Muscle of leg (tissue), 11 donors: ENCODE results near the gene OSBPL6. TPM values are rescaled to one million over a fixed set of nuclear protein-coding genes. Genes with fewer than 3 reads are reported as not detected.
A peak's percentile ranks its signal among the peaks of the same experiment; 100 is the strongest.

Source experiments
- DNase-seq: peaks from one replicate; pipeline ENCODE4 v3.0.0; 2013
- H3K27ac ChIP-seq: one replicate; pipeline ENCODE4 v1.5.1; 2013; ENCODE audit warnings: mild to moderate bottlenecking, low read length, control low read depth
- H3K27me3 ChIP-seq: one replicate; pipeline ENCODE4 v1.6.1; 2013; ENCODE audit warnings: low read length; ENCODE audit not compliant: control insufficient read depth, insufficient read depth
- H3K36me3 ChIP-seq: one replicate; pipeline ENCODE4 v1.6.1; 2013; ENCODE audit warnings: low read length; ENCODE audit not compliant: control insufficient read depth, insufficient read depth
- H3K4me1 ChIP-seq: one replicate; pipeline ENCODE4 v1.6.1; 2013; ENCODE audit warnings: low read length; ENCODE audit not compliant: control insufficient read depth, insufficient read depth
- H3K4me3 ChIP-seq: one replicate; pipeline ENCODE4 v1.5.1; 2013; ENCODE audit warnings: low read length, control low read depth
- H3K9me3 ChIP-seq: replicated peaks from 2 replicates; pipeline ENCODE4 v1.6.1; 2013; ENCODE audit warnings: low read depth, low read length; ENCODE audit not compliant: control insufficient read depth
- WGBS: methylation state at CpG from one replicate; pipeline ENCODE4 v1.1.5; 2013; ENCODE audit warnings: missing lambda C conversion rate; ENCODE audit not compliant: insufficient coverage; 5-methylcytosine and 5-hydroxymethylcytosine counted together
- polyA plus RNA-seq, 8 donors: library from polyadenylated mRNA; unstranded; fragments of 120-200 nt; gene quantifications; one replicate each; pipeline versions ENCODE4 v1.2.1 to v1.2.3, GENCODE V29; 2013; ENCODE audit warnings: inconsistent platforms in 1 of 8, low replicate concordance in 1 of 8; ENCODE audit not compliant: insufficient read length in 8 of 8, insufficient read depth in 1 of 8
- total RNA-seq: library from RNA; stranded (reverse); fragments of 120-200 nt; gene quantifications from one replicate; pipeline ENCODE4 v1.2.4, GENCODE V29; 2013

The OSBPL6 gene
- total and polyA plus RNA-seq, 9 donors: 3.3 to 9.5 (median 5.4) TPM

DNA sequence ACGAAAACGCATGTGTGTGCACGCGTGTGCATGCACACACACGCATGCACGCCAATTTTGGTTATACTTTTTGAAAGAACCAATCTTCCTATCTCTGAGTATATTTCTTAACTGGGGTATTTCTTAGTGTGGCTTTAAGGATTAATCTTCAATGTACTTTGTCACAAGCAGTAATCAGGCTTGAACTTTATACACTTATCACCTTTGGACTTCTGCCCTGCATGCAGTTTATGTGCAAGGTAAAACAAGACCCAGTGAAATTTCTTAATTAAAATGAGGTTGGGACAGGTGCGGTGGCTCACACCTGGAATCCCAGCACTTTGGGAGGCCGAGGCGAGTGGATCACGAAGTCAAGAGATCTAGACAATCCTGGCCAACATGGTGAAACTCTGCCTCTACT lies 85.3 kb downstream of the OSBPL6 start:
- H3K36me3 ChIP-seq: no peaks in the 10 kb centered on the region
- DNase-seq: no peak
- peaks cover 4% of the 10 kb centered on the region for H3K4me1 ChIP-seq
- no peaks in the 10 kb centered on the region for H3K27me3 ChIP-seq
- H3K9me3 ChIP-seq: no peaks in the 10 kb centered on the region
- H3K27ac ChIP-seq: no peak overlapping the region
- 95% methylated on average over 3 of the region's 10 CpGs for WGBS
- no peak overlapping the region for H3K4me3 ChIP-seq

DNA sequence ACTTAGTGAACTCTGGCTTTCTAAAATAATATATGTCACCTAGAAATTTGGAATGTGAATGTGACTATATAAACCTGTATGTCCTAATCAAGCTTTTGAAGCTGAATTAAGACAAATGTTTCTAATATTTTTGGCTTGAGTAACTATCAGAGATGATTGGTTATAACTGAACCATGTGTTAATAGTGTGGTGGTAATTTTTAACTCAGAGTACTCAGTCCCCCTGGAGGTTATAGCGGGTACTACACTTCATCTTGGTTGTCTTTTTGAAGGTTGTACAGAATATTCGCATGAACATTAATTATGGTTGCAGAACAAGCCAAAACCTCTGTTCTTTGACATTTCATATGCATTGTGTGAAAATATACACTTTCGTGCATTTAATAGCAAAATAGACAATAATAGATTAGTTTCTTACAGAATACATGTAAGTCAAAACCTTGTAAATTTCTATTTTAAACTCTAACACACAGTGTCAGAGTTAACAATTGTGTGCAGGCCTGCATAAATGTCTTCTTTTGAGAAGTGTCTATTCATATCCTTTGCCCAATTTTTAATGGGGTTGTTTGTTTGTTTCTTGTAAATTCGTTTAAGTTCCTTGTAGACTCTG lies 86.0 kb downstream of the OSBPL6 start:
- no peaks in the 10 kb centered on the region for H3K9me3 ChIP-seq
- no peak overlapping the region for H3K4me3 ChIP-seq
- peaks cover 4% of the 10 kb centered on the region for H3K4me1 ChIP-seq
- no peak overlapping the region for H3K27ac ChIP-seq
- H3K36me3 ChIP-seq: no peaks in the 10 kb centered on the region
- WGBS: no CpG with 5 or more reads among the region's 4 CpGs
- H3K27me3 ChIP-seq: no peaks in the 10 kb centered on the region
- DNase-seq: peak; percentile 50

DNA sequence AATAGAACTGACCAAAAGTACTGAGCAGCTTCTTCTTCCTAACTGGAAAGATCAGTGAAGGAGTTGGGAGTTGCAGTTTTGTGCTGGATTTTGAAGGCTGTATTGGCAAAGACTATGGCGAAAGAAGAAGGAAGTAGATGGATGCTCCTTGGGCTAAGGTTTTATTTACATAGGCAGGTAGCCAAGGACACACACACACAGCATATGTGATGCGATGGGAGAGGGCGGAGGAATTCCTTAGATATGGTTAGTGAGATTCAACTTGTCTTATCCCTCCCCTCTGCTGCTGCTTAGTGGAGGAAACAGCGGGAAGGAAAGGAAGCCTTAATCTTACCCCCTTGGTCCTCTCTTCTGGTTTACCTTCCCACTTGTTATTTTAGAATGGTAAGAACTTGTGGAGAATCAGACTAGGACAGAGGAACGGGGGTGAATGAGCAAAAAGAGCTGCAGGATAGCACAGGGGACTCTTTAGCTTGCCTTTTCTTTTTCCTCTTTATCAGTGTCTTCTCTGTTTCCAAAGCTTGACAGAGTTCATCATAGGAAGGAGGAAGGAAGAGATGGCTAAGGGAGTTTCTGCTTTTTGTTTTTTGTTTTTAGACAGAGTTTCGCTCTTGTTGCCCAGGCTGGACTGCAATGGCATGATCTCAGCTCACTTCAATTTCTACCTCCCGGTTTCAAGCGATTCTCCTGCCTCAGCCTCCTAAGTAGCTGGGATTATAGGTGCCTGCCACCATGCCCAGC lies 87.9 kb downstream of the OSBPL6 start:
- Histone ChIP-seq H3K4me1 (peaks cover 4% of the 10 kb centered on the region), H3K9me3 (no peaks in the 10 kb centered on the region), H3K27me3 (no peaks in the 10 kb centered on the region), H3K4me3 (no peak overlapping the region), H3K27ac (no peak overlapping the region), H3K36me3 (no peaks in the 10 kb centered on the region)
- no CpG with 5 or more reads among the region's 8 CpGs for WGBS
- DNase-seq: peak; percentile 46

DNA sequence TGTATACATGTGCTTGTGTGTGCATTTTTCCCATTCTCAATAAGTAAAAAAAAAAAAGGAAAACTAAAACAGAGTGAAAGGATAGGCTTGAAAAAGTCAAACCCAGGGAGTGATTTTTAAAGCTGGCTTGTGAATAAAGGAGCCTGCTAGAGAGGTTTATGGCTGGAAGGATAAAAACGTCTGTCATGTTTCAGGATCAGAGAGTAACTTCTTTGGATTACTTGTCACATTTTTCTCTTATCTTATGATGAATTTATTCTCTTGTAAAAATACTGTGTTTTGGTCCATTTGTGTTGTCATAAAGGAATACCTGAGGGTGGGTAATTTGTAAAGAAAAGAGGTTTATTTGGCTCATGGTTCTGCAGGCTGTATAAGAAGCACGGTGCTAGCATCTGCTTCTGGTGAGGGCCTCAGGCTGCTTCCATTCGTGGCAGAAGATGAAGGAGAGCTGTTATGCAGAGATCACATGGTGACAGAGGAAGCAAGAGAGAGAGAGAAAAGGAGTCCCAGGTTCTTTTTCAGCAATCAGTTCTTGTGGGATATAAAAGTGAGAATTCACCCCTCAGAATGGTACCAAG lies 89.1 kb downstream of the OSBPL6 start:
- Histone ChIP-seq H3K27me3 (no peaks in the 10 kb centered on the region), H3K4me1 (no peaks in the 10 kb centered on the region), H3K36me3 (no peaks in the 10 kb centered on the region), H3K9me3 (no peaks in the 10 kb centered on the region), H3K27ac (no peak overlapping the region), H3K4me3 (no peak overlapping the region)
- WGBS: 92% methylated on average over 1 of the region's 3 CpGs
- DNase-seq: no peak

DNA sequence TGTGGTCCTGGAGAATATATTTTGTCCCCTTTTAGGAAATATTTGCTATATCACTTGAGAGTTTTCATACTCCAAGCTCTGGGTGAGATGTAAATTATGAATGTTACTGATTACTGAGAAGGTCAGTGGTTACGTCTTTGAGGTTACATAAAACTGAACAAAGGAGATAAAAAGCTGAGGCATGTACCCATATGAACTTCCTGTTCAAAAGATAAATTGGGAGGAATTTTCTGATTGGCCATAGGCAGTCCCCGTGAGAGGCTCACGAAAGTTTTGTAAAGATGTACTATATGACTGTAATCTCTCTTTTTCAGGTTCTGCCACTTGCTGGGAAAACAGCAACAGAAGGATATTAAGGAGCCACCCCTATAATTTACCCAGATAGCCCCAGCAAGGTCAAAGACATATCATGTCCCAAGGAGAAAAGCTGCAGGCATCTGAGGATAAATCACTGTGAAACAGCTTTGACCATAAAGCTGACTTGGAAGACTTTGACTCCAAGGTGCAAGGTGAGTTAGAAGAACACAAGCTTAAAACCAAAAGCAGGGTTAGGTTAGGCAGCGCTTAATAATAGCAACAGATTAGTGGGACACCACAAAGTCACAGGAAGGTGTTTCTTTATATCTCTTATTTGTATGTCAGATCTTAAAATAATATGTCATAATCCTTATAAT lies 90.4 kb downstream of the OSBPL6 start:
- Histone ChIP-seq H3K27me3 (no peaks in the 10 kb centered on the region), H3K36me3 (no peaks in the 10 kb centered on the region), H3K9me3 (no peaks in the 10 kb centered on the region), H3K4me3 (no peak overlapping the region), H3K4me1 (no peaks in the 10 kb centered on the region), H3K27ac (no peak overlapping the region)
- no CpG with 5 or more reads among the region's 4 CpGs for WGBS
- DNase-seq: no peak

DNA sequence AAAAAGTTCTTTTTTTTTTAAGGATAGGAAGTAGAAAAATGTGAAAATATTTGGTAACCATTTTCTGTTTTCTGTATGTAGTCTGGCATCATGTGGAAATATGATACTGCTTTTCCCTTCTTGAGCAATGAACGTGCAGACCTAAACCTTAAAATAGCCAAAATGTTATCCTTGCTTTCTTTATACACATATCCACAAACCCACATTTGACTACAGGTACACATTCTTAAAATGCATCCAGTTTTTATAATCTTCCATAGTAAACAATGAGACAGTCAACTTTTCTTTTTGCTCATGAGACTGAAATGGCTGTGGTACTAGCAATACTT lies 90.9 kb downstream of the OSBPL6 start:
- Histone ChIP-seq H3K27me3 (no peaks in the 10 kb centered on the region), H3K4me3 (no peak overlapping the region), H3K27ac (no peak overlapping the region), H3K36me3 (no peaks in the 10 kb centered on the region), H3K4me1 (no peaks in the 10 kb centered on the region), H3K9me3 (no peaks in the 10 kb centered on the region)
- no CpG with 5 or more reads among the region's 1 CpG for WGBS
- no peak for DNase-seq

DNA sequence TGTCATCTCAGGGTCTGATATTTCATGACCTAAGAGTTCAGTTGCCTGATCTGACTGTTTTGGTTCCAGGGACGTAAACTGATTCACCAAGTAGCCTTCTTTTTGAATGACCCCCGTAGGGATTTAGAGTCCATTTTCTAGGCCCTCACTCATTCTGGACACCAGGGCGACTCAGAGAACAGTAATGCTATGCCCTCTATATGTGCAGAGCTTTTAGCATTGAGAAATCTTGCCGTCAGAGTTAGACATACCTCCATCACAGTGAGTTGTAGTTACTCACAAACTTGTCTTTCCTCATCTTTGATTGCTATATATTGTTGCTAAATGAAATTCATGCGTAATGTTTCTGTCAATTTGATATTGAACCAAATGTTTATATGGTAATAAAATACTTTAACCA lies 92.3 kb downstream of the OSBPL6 start:
- H3K27me3 ChIP-seq: no peaks in the 10 kb centered on the region
- no peaks in the 10 kb centered on the region for H3K9me3 ChIP-seq
- no peak overlapping the region for H3K27ac ChIP-seq
- H3K4me3 ChIP-seq: no peak overlapping the region
- H3K36me3 ChIP-seq: no peaks in the 10 kb centered on the region
- H3K4me1 ChIP-seq: no peaks in the 10 kb centered on the region
- 92% methylated on average over 3 of the region's 5 CpGs for WGBS
- DNase-seq: no peak

DNA sequence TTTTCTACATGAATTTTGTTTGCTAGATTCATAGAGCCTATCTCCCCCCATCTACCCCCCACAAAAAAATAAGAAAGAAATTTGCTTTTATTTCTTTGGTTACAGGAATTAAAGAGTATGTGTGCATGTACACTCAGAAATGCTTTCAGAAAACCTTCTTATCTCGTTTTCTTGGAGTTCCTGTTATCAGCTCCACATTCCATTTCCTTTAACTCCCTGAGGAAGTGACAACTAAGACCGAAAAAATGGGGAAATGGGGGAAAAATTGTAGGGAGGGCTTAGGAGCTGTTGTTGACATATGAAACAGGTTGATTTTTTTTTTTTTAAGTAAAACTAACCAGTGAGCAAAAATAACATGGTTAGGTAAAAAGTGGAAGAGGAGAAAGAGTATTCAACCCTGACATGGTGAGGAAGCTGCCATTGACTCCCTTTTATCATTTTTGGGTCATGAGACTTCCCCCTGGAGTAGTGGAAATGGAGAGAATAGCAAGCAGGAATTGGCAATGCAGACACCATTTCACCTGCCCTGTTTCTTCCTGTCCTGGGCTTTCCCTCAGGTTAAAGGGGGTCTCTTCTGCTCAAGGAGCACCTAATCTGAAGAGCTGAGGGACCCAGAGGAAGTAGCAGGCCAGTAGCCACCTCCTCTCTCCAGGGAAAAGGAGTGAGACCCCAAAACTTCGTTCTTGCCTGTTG lies 93.5 kb downstream of the OSBPL6 start:
- no peaks in the 10 kb centered on the region for H3K36me3 ChIP-seq
- H3K4me3 ChIP-seq: no peak overlapping the region
- H3K27ac ChIP-seq: no peak overlapping the region
- H3K27me3 ChIP-seq: no peaks in the 10 kb centered on the region
- no peaks in the 10 kb centered on the region for H3K4me1 ChIP-seq
- H3K9me3 ChIP-seq: no peaks in the 10 kb centered on the region
- 50% methylated on average over 1 of the region's 3 CpGs for WGBS
- DNase-seq: no peak

DNA sequence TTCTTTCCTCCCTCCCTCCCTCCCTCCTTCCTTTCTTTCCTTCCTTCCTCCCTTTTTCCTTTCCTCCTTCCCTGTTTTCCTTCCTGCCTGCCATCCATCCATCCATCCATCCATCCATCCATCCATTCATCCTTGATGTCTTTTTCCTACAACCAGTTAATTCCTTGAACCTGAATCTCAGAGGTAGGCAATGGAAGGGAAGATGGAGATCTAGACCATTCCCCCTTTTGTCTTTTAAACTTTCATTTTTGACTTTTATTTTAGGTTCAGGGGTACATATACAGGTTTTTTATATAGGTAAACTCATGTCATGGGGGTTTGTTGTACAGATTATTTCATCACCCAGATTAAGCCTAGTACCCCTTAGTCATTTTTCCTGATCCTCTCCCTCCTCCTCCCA lies 97.4 kb downstream of the OSBPL6 start:
- Histone ChIP-seq H3K27ac (no peak overlapping the region), H3K9me3 (no peaks in the 10 kb centered on the region), H3K4me3 (no peak overlapping the region), H3K4me1 (no peaks in the 10 kb centered on the region), H3K36me3 (no peaks in the 10 kb centered on the region), H3K27me3 (no peaks in the 10 kb centered on the region)
- DNase-seq: no peak

DNA sequence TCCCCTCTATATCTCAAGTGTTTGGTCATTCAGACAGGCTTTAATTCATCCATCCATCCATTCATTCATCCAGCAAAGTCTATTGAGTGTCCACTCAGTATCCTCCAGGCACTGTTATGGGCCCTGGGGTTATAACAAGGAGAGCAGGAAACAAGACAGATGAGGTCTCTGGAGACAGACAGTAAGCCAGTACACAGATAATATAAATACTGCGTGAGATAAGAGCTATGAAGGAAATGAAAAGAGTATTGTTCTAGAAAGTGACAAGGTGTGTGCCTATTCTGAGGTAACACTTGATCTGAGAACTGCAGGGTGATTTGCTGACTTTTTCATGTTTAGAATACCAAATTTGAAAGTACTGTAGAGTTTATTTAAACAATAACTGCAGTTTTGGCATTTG lies 98.3 kb downstream of the OSBPL6 start:
- WGBS: no CpG with 5 or more reads among the region's 1 CpG
- Histone ChIP-seq H3K36me3 (no peaks in the 10 kb centered on the region), H3K4me1 (no peaks in the 10 kb centered on the region), H3K27me3 (no peaks in the 10 kb centered on the region), H3K4me3 (no peak overlapping the region), H3K9me3 (no peaks in the 10 kb centered on the region), H3K27ac (no peak overlapping the region)
- no peak for DNase-seq
